CD4-positive, CD25-positive, alpha-beta regulatory T cell (primary cell): ENCODE data around the gene LRRTM4. TPM values are rescaled to one million over a fixed set of nuclear protein-coding genes. Genes with fewer than 3 reads are reported as not detected.

ENCODE experiments used
- ATAC-seq, 2 donors: fragments of 150-1000 bp; cut with Tn5 transposase; one replicate each; pipeline ENCODE4 v1.10.0; 2021; ENCODE audit warnings: low read depth in 2 of 2, moderate number of reproducible peaks in 2 of 2, moderate library complexity in 1 of 2
- DNase-seq, 3 donors: peaks; one replicate each; pipeline versions ENCODE4 v3.0.0 to v3.0.0-alpha.2; 2012 to 2022; ENCODE audit warnings: mixed read lengths in 1 of 3
- H3K27ac ChIP-seq: one replicate; pipeline ENCODE4 v1.7.0; 2013; ENCODE audit warnings: mild to moderate bottlenecking, low read length; ENCODE audit not compliant: insufficient read depth, poor library complexity, severe bottlenecking
- H3K27me3 ChIP-seq: one replicate; pipeline ENCODE4 v1.7.0; 2013; ENCODE audit warnings: low read length; ENCODE audit not compliant: control insufficient read depth, insufficient read depth
- H3K36me3 ChIP-seq: one replicate; pipeline ENCODE4 v1.7.0; 2013; ENCODE audit warnings: mild to moderate bottlenecking, low read length, moderate library complexity; ENCODE audit not compliant: control insufficient read depth, insufficient read depth
- H3K4me1 ChIP-seq: 2 replicates; pipeline ENCODE4 v1.7.0; 2013; ENCODE audit warnings: mild to moderate bottlenecking, low read length; ENCODE audit not compliant: insufficient read depth, control insufficient read depth, poor library complexity, severe bottlenecking
- H3K4me3 ChIP-seq: one replicate; pipeline ENCODE4 v1.7.0; 2013; ENCODE audit warnings: low read depth, mild to moderate bottlenecking, low read length, moderate library complexity
- H3K9me3 ChIP-seq, 2 experiments: 1 replicate in 1 of 2; 2 replicates in 1 of 2; pipeline ENCODE4 v1.7.0; 2013; ENCODE audit warnings: low read length in 2 of 2, mild to moderate bottlenecking in 1 of 2, moderate library complexity in 1 of 2; ENCODE audit not compliant: control insufficient read depth in 2 of 2
- H3K27ac Mint-ChIP-seq, 3 donors: one replicate each; pipeline ENCODE4 v1.8.0; 2020 to 2022; ENCODE audit warnings: mild to moderate bottlenecking in 3 of 3, mixed read lengths in 3 of 3, moderate library complexity in 2 of 3
- H3K27me3 Mint-ChIP-seq: one replicate; pipeline ENCODE4 v1.8.0; 2022; ENCODE audit warnings: mild to moderate bottlenecking, mixed read lengths
- H3K36me3 Mint-ChIP-seq: one replicate; pipeline ENCODE4 v1.8.0; 2020; ENCODE audit warnings: mixed read lengths
- H3K4me1 Mint-ChIP-seq, 4 donors: one replicate each; pipeline ENCODE4 v1.8.0; 2020 to 2022; ENCODE audit warnings: mixed read lengths in 4 of 4, mild to moderate bottlenecking in 1 of 4
- H3K4me3 Mint-ChIP-seq, 4 donors: one replicate each; pipeline ENCODE4 v1.8.0; 2020 to 2022; ENCODE audit warnings: mild to moderate bottlenecking in 4 of 4, mixed read lengths in 4 of 4, moderate library complexity in 3 of 4
- H3K9me3 Mint-ChIP-seq, 7 donors: one replicate each; pipeline ENCODE4 v1.8.0; 2020 to 2022; ENCODE audit warnings: mixed read lengths in 7 of 7, mild to moderate bottlenecking in 3 of 7, moderate library complexity in 2 of 7
- polyA plus RNA-seq, 4 donors: library from polyadenylated mRNA; unstranded; fragments of 300-500 nt; fragmentation: Illumina TruSeq; gene quantifications; one replicate each; pipeline ENCODE4 v1.2.3, GENCODE V29; 2021
- total RNA-seq: library from RNA; stranded (reverse); gene quantifications from one replicate; pipeline ENCODE4 v1.2.3, GENCODE V29; 2022

LRRTM4 gene
- total and polyA plus RNA-seq, 5 donors from 2014 or later: not detected

DNA sequence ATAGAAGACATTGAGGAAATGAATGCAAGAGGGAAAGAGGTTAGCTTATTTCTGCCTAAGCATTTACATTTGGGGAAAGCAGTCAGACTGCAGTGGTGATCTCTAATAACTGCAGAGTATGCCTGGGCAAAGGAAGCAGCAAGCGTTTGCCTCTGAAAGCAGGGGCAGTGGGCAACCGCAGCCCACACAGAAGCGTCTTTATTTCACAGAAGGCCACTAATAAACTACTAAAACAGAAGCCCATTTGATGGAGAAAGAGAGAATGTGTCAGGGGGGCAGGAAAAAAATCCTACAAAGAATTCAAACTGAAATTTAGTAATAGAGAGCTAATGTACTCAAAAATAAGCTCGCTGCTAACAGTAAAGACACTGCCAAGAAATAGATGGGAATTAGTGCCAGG is 53.1 kb downstream of the LRRTM4 start:
- ATAC-seq: no peak

DNA sequence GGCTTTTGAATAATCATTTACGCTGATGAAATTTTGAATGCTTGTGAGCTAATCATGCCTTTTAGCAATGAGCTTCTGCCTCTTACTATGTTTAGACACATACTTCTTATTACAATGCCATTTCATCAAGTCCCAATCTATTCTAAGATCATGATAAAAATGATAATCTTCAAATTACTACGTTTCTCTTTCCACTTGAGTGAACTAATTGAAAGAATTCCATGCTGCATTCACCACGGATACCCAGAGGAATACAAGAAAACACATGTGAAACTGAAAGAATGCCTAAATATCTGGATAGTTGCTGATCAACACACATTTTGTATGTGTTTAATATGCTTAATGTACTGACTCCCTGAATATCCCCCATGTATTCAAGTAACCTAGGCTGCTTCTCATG is 62.3 kb downstream of the LRRTM4 start:
- no peak for DNase-seq
- Histone ChIP-seq H3K36me3 (no peaks in the 10 kb centered on the region), H3K27me3 (no peaks in the 10 kb centered on the region), H3K4me3 (no peak overlapping the region), H3K9me3 (peaks cover 0 to 5% of the 10 kb centered on the region in 2 experiments), H3K27ac (no peak overlapping the region), H3K4me1 (no peaks in the 10 kb centered on the region)
- Mint-ChIP-seq H3K36me3 (no peaks in the 10 kb centered on the region), H3K27ac (no peak overlapping the region), H3K27me3 (no peaks in the 10 kb centered on the region), H3K4me1 (no peaks in the 10 kb centered on the region), H3K4me3 (no peak overlapping the region), H3K9me3 (peaks cover 0 to 24% (median 14%) of the 10 kb centered on the region in 7 donors)
- ATAC-seq: no peak

More for the DNA sequence above, 53.1 kb downstream of the LRRTM4 start:
- Mint-ChIP-seq H3K36me3 (no peaks in the 10 kb centered on the region), H3K4me1 (no peaks in the 10 kb centered on the region), H3K27ac (no peak overlapping the region), H3K9me3 (peaks cover 8 to 28% (median 13%) of the 10 kb centered on the region in 7 donors), H3K27me3 (no peaks in the 10 kb centered on the region), H3K4me3 (no peak overlapping the region)
- no peak for DNase-seq
- Histone ChIP-seq H3K36me3 (no peaks in the 10 kb centered on the region), H3K4me1 (no peaks in the 10 kb centered on the region), H3K27ac (no peak overlapping the region), H3K9me3 (peaks cover 0 to 9% of the 10 kb centered on the region in 2 experiments), H3K4me3 (no peak overlapping the region), H3K27me3 (no peaks in the 10 kb centered on the region)

DNA sequence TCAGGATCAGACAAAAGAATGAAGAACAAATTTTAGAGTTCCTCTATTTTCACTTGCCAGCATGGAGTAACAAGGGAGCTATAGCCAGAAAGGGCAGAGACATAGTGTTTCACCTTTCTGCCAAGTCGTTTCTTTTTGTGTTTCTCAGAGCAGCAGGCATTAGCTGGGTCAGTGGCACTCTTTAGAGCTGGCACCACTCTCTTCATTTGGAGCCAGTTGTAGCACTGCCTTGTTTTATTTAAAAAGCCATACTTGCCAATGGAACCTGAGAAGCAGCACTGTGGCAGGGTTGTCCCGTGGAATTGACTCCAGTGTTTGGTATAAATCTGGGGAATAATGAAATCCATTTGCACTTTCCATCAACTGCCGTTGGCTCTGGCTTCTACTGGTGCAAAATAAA is 64.0 kb downstream of the LRRTM4 start:
- no peak for ATAC-seq
- no peak overlapping the region for H3K27ac Mint-ChIP-seq
- DNase-seq: no peak
- H3K36me3 Mint-ChIP-seq: no peaks in the 10 kb centered on the region
- H3K27me3 Mint-ChIP-seq: no peaks in the 10 kb centered on the region
- H3K4me1 ChIP-seq: no peaks in the 10 kb centered on the region
- peaks cover 0 to 5% of the 10 kb centered on the region in 2 experiments for H3K9me3 ChIP-seq
- no peaks in the 10 kb centered on the region for H3K36me3 ChIP-seq
- H3K4me3 Mint-ChIP-seq: no peak overlapping the region
- H3K9me3 Mint-ChIP-seq: peaks cover 0 to 18% (median 9%) of the 10 kb centered on the region in 7 donors
- no peaks in the 10 kb centered on the region for H3K27me3 ChIP-seq
- H3K4me3 ChIP-seq: no peak overlapping the region
- H3K4me1 Mint-ChIP-seq: no peaks in the 10 kb centered on the region
- no peak overlapping the region for H3K27ac ChIP-seq

DNA sequence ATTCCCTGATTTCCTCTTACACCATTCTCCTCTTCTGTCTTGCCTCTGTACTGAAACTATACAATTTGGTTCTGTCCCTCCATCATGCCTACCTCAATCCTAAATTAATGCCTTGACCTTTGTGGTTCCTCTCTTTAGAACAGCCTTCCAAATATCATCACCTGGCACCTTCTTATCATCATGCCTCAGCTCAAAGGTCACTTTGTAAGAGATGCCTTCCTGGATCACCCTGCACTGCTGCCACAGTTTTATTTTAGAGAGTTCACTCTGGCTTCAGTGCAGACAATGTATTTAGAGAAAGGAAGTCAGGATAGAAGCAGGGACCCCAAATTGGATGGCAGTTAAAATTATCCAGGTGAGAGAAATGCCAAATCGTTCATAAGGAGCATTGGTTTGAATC is 64.5 kb downstream of the LRRTM4 start:
- DNase-seq: no peak

DNA sequence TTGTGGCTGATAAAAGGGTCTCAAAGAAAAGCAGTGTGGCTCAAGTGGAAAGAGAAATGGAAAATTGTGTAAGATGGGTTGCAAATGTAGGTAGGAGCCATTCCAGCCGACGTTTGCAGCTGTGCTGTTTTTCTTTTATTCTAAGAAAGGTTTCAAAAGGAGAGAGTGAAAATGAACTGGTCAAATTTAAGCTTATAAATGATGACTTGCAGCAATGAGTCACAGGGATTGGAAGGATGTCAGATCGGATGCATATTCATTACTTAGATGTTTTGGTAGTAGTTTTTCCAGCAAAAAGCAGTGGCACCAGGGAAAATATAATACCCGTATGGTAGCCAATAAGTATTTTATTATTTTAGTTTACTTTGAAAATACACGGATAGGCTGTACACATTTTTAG is 79.1 kb downstream of the LRRTM4 start:
- no peaks in the 10 kb centered on the region for H3K27me3 Mint-ChIP-seq
- H3K27me3 ChIP-seq: no peaks in the 10 kb centered on the region
- no peaks in the 10 kb centered on the region for H3K4me1 Mint-ChIP-seq
- H3K36me3 Mint-ChIP-seq: no peaks in the 10 kb centered on the region
- no peak overlapping the region for H3K27ac ChIP-seq
- H3K36me3 ChIP-seq: no peaks in the 10 kb centered on the region
- no peak overlapping the region for H3K4me3 ChIP-seq
- H3K4me1 ChIP-seq: no peaks in the 10 kb centered on the region
- ATAC-seq (no peak), DNase-seq (no peak)
- no peak overlapping the region for H3K27ac Mint-ChIP-seq
- peaks cover 5 to 28% (median 9%) of the 10 kb centered on the region in 7 donors for H3K9me3 Mint-ChIP-seq
- H3K4me3 Mint-ChIP-seq: no peak overlapping the region
- no peaks in the 10 kb centered on the region for H3K9me3 ChIP-seq

More for the DNA sequence above, 64.5 kb downstream of the LRRTM4 start:
- ATAC-seq: no peak
- no peak overlapping the region for H3K4me3 ChIP-seq
- Mint-ChIP-seq H3K9me3 (peaks cover 0 to 18% (median 9%) of the 10 kb centered on the region in 7 donors), H3K4me3 (no peak overlapping the region), H3K4me1 (no peaks in the 10 kb centered on the region), H3K36me3 (no peaks in the 10 kb centered on the region), H3K27me3 (no peaks in the 10 kb centered on the region), H3K27ac (no peak overlapping the region)
- H3K27me3 ChIP-seq: no peaks in the 10 kb centered on the region
- H3K9me3 ChIP-seq: peaks cover 0 to 5% of the 10 kb centered on the region in 2 experiments
- no peaks in the 10 kb centered on the region for H3K36me3 ChIP-seq
- H3K27ac ChIP-seq: no peak overlapping the region
- H3K4me1 ChIP-seq: no peaks in the 10 kb centered on the region

DNA sequence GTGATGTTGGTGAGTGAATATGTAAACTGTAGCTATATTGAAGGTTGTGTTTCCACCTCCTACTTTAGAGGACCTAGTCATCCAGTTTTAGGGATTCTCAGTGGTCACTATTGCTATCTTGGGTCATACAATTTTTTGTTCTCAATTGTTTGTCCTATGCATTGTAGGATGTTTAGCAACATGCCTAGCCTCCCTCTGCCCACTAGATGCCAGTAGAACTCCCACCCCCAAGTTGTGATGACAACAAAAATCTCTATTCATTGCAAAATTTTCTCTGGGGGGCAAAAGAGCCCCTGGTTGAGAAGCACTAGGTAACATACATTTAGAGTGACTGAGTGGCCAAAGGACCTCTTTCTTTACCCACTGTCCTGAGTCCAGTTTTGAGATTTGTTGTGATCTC is 87.3 kb downstream of the LRRTM4 start:
- Histone ChIP-seq H3K27ac (no peak overlapping the region), H3K4me3 (no peak overlapping the region), H3K27me3 (no peaks in the 10 kb centered on the region), H3K36me3 (no peaks in the 10 kb centered on the region), H3K9me3 (peaks cover 0 to 4% of the 10 kb centered on the region in 2 experiments), H3K4me1 (no peaks in the 10 kb centered on the region)
- no peak for ATAC-seq
- Mint-ChIP-seq H3K4me3 (no peak overlapping the region), H3K27me3 (no peaks in the 10 kb centered on the region), H3K36me3 (no peaks in the 10 kb centered on the region), H3K4me1 (no peaks in the 10 kb centered on the region), H3K9me3 (peaks cover 1 to 23% (median 4%) of the 10 kb centered on the region in 7 donors), H3K27ac (no peak overlapping the region)
- DNase-seq: no peak

DNA sequence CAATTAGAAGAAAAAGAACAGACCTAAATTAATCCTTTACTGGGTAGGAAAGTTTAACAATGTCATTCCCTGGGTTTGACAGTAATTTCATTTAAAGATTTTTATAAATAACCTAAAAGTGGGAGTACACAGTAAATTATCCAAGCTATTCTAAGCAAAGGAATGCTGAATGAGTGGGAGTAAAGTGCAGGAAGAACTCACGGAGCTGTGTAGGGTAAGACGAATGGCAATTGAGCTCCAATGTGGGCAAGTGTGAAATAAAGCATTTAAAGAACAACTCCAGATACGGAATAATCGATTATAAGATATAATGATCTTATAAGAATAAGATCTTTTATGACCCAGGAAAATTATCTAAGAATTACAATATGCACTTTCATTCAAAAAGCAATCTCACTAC is 93.2 kb downstream of the LRRTM4 start:
- H3K27ac Mint-ChIP-seq: no peak overlapping the region
- Histone ChIP-seq H3K36me3 (no peaks in the 10 kb centered on the region), H3K27ac (no peak overlapping the region), H3K27me3 (no peaks in the 10 kb centered on the region), H3K4me1 (no peaks in the 10 kb centered on the region), H3K4me3 (no peak overlapping the region), H3K9me3 (peaks cover 0 to 4% of the 10 kb centered on the region in 2 experiments)
- H3K27me3 Mint-ChIP-seq: no peaks in the 10 kb centered on the region
- no peak for DNase-seq
- H3K4me1 Mint-ChIP-seq: no peaks in the 10 kb centered on the region
- peaks cover 0 to 32% (median 7%) of the 10 kb centered on the region in 7 donors for H3K9me3 Mint-ChIP-seq
- no peak overlapping the region for H3K4me3 Mint-ChIP-seq
- ATAC-seq: no peak
- H3K36me3 Mint-ChIP-seq: no peaks in the 10 kb centered on the region

DNA sequence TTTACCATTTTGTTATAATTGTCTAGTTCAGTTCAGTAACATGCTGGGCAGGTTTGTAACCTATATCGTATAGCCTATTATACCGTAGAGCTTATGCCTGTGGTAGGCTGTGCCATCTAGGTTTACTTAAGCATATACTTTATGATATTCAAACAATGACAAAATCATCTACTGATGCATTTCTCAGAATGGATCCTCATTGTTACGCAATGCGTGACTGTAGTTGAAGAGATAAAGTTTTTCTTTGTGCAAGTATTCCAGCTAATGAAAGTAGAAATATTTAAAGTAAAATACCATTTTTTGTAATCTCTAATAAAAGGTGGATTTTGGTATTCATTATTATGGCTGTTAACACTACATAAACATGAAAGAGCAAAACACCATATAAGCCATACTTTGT is 100.2 kb downstream of the LRRTM4 start:
- Histone ChIP-seq H3K27me3 (no peaks in the 10 kb centered on the region), H3K4me1 (no peaks in the 10 kb centered on the region), H3K36me3 (no peaks in the 10 kb centered on the region), H3K9me3 (peaks cover 0 to 4% of the 10 kb centered on the region in 2 experiments), H3K4me3 (no peak overlapping the region), H3K27ac (no peak overlapping the region)
- H3K27ac Mint-ChIP-seq: no peak overlapping the region
- peaks cover 0 to 15% (median 4%) of the 10 kb centered on the region in 7 donors for H3K9me3 Mint-ChIP-seq
- H3K4me1 Mint-ChIP-seq: no peaks in the 10 kb centered on the region
- no peaks in the 10 kb centered on the region for H3K27me3 Mint-ChIP-seq
- H3K36me3 Mint-ChIP-seq: no peaks in the 10 kb centered on the region
- no peak overlapping the region for H3K4me3 Mint-ChIP-seq
- no peak for DNase-seq
- no peak for ATAC-seq
